GM18519 (cell line): ENCODE data around the gene HSD3B7.
"Not testable (repeated sequence)": the region's sequence is repeated elsewhere in the genome, so short reads cannot be mapped to it uniquely, and the experiment has no call there.

Experiments
- ATAC-seq: cut with Tn5 transposase; IDR thresholded peaks from one replicate; pipeline ENCODE4 v1.9.1; 2021; ENCODE audit warnings: mild to moderate bottlenecking, moderate library complexity; ENCODE audit not compliant: unreplicated experiment, low FRiP score

Gene HSD3B7

GRCh38 chr16:30984669-30985400 is at the start of gene HSD3B7:
HSD3B7 (plus strand) TSS chr16:30985207; CDS start chr16:30985659, 452 bp downstream.
- no peak for ATAC-seq

- ATAC-seq = no peak
These were observed 47.3 kb upstream of the HSD3B7 start for GRCh38 chr16:30937692-30938091.

DNA sequence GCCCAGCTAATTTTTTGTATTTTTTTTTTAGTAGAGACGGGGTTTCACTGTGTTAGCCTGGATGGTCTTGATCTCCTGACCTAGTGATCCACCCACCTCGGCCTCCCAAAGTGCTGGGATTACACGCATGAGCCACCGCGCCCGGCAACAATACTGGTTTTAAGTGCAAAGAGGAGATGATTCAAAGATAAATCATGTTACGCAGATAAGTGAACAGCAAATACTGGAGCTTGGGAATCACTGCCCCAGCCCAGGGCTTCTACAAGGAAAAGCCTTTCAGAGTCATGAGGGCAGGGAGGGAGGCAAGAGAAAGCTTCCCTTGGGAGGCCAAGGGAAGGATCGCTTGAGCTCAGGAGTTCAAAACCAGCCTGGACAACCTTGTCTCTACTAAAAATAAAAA is 45.4 kb upstream of the HSD3B7 start:
- not testable (repeated sequence) for ATAC-seq

DNA sequence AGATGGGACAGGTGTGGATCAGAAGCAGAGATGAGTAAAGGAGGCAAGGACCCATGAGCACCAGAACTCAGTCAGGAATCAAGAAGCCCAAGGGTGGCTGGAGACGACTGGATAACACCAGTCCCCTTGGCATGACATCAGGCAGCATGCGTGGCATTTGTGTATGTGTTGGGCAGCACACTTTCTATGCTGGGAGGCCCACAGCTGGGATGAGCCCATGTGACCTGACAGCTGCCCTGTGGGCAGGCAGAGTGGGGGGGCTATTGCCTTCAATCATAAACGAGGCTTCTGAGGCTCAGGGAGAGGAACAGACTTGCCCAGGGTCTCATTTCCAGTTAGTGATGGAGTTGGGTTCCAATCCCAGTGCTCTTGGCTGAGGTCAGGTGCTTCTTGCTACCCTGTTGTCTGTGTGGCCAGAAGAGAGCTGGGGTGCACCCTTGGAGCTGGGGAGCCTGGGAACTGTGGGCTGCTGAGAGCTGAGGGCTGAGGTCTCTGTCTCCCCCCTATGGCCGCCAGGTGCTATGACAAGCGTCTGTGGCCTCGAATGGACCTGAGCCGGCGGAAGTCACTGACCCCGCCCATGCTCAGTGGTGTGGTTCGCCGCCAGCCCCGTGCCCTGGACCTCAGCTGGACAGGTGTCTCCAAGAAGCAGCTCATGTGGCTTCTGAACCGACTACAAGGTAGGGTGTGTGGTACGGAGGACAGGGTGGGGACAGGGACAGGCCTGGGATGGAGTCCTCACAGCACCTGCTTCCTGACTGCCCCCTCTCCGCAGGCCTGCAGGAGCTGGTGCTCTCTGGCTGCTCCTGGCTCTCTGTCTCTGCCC is 43.2 kb upstream of the HSD3B7 start:
- ATAC-seq = peak; percentile 56

GRCh38 chr16:30942426-30942806 is 42.6 kb upstream of the HSD3B7 start:
- ATAC-seq = no peak

DNA sequence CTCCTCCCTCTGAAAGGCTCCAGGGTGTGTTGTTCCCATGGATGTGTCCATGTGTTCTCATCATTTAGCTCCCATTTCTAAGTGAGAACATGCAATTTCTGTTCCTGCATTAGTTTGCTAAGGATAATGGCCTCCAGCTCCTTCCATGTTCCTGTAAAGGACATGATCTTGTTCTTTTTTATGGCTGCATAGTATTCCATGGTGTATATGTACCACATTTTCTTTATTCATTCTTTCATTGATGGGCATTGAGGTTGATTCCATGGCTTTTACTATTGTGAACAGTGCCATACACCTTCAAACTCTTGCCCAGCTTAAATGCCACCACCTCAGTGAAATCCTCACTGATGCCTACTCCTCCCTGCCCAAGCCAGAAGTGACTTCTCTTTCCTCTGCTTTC is 40.7 kb upstream of the HSD3B7 start:
- ATAC-seq = no peak

DNA sequence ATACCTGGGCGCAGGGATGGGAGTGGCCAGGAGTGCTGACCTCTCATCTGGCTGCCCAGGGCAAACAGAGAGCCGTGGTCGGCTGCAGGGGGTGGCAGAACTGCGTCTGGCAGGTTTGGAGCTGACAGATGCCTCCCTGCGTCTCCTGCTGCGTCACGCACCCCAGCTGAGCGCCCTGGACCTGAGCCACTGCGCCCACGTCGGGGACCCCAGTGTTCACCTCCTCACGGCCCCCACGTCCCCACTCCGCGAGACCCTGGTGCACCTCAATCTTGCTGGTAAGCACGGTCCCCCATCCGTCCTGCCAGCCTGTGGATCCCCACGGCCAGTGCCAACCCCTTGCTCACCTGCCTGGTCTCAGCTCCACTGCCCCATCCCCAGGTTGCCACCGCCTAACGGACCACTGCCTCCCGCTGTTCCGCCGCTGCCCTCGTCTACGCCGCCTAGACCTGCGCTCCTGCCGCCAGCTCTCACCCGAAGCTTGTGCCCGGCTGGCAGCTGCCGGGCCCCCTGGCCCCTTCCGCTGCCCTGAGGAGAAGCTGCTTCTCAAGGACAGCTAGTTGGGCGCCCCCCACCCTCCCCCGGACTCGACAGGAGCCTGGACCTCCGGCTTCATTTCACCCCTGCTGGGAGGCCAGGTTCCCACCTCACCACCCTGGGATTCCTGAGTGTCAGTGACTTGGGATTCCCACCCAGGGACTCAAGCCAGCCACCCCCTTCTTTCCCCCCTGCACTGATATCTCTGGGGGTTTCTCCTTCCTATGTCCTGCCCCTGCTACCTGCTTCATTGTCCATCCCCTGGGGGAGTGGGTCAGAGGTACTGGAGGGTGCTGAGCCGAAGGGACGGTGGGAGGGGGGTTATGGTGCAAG is 38.1 kb upstream of the HSD3B7 start:
- no peak for ATAC-seq

DNA sequence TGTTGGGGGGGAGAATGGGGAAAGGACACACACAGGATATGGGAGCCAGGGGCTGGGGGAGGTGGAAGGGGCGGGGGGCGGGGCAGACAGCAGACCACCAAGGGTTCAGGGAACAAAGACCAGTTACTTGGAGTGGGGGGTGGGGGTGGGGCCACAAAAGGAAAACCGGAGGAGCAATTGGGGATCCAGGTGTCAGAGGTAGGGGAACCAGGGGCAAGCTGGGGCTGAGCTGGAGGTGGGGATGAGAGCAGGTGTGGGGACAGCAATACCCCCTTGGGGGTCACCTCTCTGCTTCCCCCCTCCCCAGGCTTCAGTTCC is 37.5 kb upstream of the HSD3B7 start:
- ATAC-seq = no peak

- ATAC-seq = no peak
These were observed 36.9 kb upstream of the HSD3B7 start for GRCh38 chr16:30947859-30948666.

- ATAC-seq = peak; percentile 37
These were observed 36.0 kb upstream of the HSD3B7 start, which contains the start of gene ORAI3 for GRCh38 chr16:30948667-30949649. ORAI3 (plus strand) TSS chr16:30949068; CDS start chr16:30949290, 222 bp downstream.

GRCh38 chr16:30949650-30950515 is 35.1 kb upstream of the HSD3B7 start:
- ATAC-seq = no peak

GRCh38 chr16:30950516-30951065 is 34.4 kb upstream of the HSD3B7 start:
- no peak for ATAC-seq

- ATAC-seq = no peak
These were observed 33.8 kb upstream of the HSD3B7 start for GRCh38 chr16:30951193-30951592.

DNA sequence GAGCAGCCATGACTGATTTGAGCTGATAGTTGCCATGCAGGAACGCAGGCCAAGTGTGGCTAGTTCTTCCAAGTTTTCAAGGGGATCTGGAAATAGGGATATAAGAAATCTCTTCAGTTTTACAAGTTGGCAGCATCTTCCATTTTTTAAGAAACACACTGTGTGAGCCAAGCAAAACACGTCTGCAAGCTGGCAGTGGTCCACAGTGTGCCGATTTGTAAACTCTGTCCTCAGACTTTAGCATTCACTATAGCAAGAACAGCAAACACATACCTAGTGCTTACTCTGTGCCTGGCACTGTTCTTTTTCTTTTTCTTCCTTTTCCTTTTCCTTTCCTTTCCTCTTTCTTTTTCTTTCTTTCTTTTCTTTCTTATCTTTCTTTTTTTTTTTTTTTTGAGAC is 33.3 kb upstream of the HSD3B7 start:
- ATAC-seq = no peak

DNA sequence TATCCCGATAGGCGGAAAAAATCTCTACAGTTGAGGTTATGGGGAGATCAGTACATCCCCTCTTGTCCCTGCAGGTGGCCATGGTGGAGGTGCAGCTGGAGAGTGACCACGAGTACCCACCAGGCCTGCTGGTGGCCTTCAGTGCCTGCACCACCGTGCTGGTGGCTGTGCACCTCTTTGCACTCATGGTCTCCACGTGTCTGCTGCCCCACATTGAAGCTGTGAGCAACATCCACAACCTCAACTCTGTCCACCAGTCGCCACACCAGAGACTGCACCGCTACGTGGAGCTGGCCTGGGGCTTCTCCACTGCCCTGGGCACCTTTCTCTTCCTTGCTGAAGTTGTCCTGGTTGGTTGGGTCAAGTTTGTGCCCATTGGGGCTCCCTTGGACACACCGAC is 31.9 kb upstream of the HSD3B7 start:
- no peak for ATAC-seq

GRCh38 chr16:30953511-30954124 is 31.4 kb upstream of the HSD3B7 start:
- ATAC-seq = no peak

DNA sequence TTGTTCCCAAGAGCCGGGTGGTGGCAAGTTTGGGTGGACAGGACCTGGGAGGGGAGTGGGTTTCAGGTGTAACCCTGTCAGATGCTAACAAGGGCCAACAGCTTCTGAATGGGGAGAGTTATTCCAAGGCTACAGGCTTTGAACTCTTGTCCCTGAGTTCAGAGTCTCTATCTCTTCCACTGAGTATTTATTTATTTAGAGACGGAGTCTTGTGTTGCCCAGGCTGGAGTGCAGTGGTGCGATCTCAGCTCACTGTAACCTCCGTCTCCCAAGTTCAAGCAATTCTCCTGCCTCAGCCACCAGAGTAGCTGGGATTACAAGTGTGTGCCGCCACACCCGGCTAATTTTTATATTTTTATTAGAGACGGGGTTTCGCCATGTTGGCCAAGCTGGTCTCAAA is 30.0 kb upstream of the HSD3B7 start:
- no peak for ATAC-seq
